Fibroblast of the conjunctiva (primary cell): ENCODE results near the gene PDE4D.

Experiments
- DNase-seq: peaks from one replicate; pipeline ENCODE4 v3.0.0-alpha.2; 2010; ENCODE audit warnings: low read depth

The PDE4D gene

DNA sequence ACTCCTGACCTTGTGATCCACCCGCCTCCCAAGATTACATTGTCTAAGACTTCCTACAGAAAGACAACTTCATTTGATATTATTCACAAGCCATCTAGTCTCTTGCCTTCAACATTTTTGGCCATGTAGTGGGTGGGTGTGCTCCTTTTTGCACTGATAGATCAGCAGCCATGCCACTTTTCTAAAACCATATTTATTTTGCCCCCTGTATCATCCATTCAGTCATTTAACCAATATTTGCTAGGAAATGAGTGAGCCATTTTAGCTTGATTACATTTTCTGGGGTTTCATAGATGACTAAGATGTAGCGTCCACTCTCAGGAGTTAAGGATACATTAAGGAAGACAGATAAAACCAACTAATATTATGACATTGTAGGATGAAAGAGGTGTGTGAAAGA, 755.0 kb downstream of the PDE4D start:
- no peak for DNase-seq

DNA sequence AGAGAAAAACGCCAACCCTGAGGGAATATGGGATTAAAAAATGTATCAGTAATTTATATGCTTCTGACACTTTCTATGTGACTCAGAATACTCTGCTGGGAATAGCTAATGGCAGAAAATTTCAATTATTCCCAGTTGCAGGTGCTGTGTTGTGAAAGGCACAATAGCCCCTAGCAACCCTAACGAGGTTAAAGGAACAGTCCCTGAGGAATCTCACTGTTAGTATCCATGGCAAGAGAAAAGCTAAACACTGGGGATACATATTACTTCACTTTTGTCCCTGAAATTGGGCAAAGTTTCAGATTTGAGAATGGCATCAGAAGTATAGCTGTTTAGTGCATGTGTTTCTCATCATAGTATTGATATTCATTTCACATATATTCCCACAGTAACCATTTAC, 755.7 kb downstream of the PDE4D start:
- DNase-seq: no peak

DNA sequence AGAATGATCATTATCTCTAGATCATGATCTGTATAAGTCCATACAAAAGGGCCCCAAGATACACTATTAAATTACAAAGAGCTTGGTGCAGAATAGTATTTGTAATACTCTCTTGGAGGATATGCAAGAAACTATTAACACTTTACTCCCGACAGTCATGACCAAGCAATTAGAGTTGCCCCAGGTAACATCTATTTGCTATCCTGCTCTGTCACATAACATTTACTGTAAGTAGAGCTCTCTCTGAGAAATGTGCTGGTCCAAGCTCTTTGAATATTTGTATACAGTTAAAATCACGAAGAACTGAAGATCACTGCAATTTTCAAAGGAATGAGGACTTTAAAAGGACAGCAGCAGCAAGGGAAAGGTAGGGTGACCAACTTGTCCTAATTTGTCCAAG, 757.0 kb downstream of the PDE4D start:
- DNase-seq: no peak

DNA sequence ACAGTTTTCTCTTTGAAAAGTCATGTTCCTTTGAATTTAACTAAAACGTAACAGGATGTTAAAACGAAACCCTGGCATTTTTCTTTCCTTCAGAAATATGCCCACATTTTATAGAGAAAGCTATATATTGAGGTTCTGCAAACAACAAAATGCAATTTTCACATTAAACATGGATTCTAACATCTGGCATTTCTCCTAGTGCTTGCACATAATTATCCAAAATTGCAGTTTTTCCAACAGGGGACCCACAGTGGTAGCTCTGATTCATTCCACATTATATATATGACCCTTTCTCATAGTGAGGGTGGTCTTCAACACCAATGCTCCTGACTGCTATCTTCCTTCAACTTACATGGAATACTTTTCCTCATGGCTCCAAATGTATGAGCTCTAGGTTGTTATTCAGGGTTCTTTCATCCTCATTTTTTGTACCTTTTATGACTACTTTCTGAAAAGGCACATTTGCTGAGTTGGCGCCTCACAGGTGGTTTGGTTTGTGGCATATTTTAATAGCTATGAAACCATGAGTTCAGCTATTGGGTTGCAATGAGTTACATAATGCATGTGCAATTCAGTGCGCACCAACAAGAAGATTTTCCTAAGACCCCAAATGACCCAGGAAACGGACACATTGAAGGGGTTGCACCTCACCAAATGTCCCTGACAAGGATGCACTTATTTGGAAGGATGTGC, 758.9 kb downstream of the PDE4D start:
- no peak for DNase-seq

DNA sequence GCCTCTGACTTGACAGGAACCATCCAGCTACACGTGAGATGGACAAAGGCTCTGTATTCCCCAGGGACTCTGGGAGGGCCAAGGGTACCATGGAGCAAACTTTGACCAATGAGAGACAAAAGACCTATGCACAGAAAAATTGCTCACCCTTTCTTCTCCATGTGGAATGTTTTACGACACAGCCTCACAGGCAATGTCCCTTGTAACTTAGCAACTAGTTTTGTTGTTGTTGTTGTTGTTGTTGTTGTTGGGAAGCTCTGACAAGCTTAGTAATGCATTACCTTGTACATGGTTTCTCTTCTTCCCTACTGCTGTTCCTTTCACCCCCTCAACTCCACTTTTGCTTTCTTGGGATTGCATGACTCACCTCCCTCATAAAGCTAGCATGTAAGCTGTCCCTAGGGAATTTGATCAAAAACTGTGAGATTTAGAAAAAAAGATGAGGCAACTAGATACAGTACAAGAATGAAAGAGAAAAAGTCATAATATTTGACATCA, 759.7 kb downstream of the PDE4D start:
- DNase-seq: peak; percentile 85

DNA sequence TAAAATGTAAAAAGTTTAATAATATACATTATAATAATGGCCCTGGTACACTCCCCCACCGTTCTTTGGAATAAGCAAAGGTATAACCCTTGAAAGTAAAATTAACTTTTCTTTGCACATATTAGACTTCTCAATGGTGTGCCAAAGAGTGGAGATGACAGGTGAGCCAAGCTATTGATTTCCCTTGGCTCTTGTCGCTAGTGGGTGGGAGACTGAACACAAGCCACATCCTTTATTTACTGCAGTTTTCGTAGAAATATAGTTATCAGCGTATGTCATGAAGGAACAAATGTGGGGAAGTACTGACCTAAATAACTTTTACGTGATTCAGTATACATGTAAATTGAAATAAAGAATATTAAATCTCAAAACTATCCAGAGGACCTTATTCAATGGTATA, 761.4 kb downstream of the PDE4D start:
- DNase-seq: no peak

DNA sequence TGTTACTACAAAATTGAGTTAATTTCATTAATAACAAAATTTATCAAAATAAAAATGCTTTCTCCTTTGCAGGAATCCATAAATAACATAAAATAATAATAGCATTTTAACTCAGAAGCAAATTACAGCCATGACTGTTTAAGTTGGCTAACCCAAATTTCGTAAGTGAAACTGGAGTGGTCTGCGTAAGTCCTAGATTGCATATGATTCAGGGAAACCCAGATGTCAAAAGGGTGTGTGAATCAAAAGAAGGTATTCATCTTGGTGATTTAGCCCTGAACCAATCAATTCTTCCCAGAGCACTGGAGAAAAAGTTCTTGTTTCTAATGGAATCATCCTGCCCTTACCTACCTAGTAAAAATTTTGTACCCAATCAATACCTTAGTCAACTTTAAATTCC, 763.1 kb downstream of the PDE4D start:
- no peak for DNase-seq

DNA sequence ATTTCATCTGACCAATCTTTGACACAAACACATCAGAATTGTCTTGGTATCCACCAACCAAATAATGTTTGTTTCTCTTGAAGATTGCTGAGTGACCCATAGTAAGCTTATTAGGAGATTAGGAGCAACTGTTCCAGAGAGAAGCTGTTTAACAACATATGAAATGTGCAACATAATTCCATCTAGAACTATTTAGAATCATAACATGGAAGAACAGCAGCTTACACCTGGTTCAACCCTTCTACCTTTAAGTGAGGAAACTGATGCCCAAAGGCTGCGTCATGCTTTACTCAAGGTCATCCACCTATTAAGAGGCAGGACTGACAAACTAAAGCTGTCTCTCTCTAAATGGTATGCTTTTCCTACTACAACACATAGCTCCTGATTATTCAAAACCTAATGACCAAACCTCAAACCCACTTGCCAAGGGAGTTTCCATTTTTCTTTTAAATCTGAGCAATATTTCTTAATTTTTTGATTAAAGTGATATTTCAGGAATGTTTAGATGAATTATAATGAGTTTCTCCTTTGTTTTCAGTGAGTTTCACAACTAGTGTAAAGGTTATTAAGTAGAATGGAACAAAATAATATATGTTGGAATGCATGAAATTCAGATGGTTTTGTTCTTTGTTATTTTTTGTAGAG, 764.8 kb downstream of the PDE4D start:
- no peak for DNase-seq

DNA sequence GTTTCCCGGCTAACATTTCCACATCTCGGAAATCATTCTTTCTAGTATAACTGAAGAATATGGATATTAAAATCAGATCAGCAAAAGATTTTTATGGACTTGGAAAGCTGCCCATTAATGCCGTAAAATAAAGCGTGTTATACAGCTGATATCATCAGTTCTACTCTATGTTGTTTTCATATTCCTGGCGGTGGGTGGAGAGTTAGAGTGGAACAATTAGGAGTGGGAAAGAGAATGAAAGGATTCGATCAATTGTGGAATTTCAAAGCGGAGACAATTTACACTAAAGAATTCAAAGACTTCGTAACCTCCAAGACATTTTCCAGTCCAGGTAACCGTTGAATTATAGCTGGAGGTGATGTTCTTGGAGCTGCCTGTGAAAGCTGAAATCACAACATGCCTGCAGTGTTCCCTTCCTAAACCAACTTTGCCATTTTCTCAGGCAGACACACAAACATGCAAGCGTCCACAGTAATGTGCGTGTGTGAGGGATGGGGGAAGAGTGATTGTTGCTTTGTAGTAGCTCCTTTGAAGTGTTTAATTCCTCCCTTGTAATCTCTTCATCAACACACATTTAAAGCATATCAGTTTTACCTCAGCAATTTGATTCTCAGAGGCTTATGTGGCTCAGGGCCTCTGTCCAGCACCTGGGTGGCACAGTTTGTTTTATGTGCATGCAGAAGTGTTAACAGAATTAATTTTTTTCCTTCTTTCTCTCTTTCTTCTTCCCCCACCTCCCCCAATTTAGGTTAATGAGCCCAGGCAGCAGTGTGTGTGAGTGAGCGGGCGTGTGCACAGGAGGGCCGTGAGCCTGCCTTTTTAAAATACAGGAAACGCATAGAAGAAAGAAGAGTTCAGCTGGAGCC, 766.6 kb downstream of the PDE4D start:
- DNase-seq: no peak

DNA sequence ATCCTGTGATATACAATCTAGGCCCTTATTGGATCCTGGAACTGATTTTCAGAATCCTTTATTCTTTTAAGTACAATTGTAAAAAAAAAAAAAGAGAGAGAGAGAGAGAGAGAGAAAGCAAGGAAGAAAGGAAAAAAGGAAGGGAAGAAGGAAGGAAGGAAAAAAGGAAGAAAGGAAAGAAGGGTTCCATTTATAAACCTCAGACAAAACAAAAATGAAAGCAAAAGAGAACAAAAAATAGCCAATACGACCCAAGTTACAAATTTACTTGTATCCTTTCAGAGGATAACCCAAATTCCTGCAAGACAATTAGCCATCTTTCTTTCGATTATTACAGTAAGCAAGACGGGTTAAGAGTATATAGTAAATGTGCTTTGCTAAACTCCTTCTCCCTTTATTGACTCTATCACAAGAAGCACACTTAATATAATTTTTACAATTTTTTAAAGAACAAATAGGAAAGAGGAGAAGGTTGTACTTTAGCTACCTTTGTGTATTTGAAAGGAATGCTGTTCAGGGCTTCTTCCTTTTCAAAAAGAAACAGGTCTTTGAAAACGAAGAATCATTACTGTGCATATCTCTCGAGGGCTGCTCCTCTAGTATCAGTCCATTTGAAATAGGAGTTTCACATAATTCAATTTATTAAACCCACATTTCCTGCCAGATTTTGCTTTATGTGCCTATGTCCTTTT, 767.4 kb downstream of the PDE4D start:
- DNase-seq: no peak

DNA sequence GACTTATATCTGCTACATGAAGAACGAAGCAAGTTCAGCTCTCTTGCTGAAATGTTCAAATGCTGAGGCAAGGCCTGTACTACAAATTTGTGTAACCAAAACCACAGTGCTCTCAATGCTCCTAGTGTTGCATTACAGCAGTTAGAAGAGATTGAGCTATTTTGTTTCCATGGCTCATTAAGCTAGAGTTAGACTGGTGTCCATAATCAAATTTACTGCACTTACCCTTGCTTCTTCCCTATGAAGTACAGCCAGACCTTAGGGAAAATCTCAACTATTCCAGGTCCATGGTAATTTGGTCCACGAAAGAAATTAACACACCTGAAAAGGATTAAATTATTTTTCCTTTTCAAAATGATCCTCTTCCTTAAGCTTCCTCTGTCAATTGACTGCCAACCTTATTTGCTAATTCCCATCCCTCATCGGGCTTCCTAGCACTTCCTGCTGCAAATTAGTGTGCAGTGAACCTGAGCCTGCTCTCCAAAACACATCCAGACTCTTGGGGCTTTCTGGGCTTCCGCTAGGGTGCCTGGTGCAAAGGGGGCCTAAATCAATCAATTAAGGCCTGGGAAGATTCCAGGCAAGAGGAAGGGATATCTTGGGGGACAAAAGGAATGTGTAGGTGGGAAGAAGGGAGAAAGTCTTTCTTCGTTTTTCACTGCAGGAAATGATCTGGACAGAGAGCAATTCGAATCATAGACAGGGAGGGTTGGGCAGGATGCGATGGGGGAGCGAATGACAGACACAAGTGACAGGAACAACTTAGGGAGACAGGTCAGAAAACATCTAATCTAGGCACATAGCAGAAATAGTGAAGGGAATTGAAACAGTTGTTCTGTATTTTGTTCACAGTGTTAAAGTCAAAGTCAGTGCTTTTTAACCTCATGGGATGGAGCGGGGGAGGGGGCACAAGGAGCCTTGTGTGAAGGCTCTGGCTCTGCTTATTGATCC, 768.2 kb downstream of the PDE4D start:
- no peak for DNase-seq

DNA sequence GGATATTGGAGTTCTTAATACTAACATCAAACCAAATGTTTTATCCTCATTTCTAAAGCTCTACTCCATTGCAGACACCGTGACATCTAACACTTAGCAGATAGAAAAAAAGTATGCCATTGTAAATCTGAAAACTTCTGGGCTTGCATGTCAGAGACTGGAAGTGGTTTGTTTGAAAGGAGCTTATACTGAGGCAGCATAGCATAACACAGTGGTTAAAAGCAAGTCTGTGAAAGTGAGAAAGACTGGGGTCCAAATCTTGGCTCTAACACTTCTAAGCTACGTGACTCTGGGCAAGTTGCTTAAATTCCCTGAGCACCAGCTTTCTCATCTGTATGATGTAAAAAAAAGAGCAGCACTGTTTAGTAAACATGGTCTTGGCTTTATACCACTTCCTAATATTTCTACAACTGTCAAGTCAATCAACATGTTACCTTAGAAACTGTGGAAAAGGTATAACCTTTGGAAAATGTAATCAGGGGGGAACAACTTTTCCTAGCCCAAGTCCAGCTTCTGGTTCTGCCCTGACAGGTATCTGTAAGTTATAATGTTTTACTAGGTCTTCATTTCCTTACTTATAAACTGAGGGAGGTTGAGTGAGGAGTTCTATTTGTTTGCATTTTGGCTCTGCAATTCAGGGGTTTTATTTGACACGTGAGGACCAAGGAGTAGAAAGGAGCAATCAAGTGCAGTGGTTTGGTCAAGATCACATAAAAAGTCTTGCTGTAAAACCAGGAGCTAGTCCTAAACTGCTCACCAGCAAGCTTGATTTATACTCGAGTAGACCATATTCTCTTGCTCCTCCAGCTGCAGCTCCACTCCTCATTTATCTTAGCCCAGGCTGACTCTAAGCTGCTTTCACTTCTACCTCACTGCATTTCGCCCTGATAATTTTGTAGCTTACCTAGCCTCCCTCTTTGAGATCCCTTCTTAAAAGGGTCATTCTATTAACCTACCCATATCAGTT, 769.6 kb downstream of the PDE4D start:
- DNase-seq: no peak

DNA sequence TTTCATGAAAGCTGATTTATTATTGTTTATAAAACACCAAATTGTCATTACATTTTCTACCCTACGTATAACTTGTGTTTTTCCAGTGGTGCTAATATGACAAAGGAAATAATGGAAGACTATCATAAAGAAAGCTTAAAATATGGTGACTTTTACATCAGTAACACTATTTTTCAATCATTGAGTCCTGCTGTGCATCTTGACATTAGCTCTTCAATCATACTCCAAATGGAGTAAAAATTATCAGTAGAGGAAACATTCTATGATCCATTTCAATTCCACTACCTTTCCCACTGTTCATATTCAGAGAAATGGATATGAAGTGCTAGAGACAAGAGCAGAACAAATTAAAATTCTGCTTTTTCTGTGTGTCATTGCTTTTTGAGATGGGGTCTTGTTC, 774.0 kb downstream of the PDE4D start:
- no peak for DNase-seq

DNA sequence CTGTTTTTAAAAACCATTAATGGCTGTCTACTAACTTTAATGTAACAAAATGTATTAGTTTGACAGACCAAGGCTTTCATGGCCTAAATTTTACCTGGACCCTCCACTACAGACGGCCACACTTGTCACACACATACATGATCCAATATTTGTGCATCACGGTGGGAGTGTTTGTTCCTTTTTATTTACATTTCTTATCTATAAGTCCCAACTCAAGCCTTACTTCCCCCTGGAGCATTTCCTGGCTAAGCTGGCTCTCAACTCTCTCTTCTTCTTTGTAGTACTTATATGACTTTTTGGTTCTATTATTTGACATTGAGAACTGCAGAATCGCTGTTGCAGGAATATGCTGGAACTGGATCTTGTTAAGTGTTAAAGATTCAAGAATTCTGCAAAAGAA, 776.2 kb downstream of the PDE4D start:
- DNase-seq: no peak

DNA sequence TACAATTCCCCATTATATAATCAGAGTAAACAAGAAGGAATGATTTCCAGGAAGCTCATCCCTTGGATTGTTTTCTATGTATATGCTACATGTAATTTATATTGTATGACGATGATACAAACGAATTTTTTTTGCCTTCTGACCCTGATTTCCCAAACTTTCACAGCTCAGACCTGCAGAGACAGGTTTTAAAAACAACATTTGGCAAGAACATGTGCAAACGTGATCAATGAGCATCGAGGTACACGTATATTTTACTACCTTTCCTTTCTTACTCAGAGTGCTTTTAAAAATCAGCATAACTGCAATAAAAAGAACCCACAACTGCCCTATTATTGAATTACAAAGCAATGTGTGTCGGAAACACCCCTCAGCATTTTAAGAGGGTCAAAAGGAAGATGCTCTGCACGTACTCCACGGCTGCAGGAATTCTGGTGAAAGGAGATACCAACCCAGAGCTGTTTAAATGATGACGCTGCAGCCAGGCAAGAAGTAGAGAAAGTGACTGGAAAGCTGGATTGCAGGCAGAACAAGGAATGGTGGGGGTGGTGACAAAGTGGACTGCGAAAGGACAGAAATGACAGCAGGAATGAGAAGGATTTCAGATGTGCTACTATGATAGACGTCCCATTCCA, 777.2 kb downstream of the PDE4D start:
- no peak for DNase-seq

DNA sequence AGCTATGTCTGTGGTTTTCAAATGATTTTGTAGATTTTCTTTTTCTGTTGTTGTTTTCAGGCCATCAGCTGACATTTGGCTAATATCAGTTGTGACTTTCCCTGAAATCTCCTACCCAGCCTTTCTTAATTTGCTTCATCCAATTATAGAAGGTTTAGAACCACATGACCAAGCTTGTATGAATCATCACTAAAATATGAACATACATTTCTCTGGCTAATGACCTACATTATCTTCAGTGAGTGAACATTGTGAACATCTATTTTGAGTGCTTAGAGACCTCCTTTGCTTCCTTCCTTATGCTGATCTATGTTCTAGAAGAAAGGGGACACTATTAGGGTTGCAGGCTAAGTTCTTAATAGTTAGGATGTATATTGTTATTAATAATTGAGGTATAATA, 778.2 kb downstream of the PDE4D start:
- no peak for DNase-seq

DNA sequence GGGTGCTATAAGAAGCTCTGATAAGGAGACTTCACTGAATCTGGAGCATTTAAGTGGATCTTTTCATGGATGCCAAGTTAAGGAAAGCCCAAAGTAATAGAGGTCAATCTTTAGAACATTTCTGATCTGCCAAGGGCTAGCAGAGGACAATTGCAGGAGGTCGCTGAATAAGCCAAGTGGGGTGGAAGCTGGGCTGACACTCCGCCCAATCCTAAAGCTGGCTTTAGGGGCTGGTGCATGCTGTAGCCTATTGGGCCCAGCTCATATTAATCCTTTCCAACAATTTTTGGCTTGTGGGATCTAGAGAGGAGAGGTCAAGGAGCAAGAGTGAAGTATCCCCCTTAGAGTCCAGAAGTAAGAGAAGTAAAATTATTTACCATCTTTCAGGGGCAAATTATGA, 784.1 kb downstream of the PDE4D start:
- DNase-seq: no peak

DNA sequence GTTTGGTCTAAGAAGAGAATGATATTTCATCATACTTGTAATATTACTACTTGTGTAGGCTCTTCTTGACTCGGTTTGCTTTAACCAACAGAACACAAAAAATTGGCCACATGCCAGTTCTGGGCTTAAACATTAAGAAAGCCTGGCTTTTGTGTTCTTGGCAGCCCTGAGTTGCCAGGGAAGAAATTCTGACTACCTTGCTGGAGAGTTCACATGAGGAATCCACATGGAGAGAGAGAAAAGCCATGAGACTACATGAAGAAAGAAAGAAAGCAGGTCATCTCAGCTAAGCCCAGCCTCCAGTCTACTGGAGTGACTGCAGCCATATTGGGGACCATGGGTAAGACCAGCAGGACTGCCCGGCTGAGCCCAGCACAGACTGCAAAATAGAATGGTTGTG, 785.8 kb downstream of the PDE4D start:
- peak; percentile 94 for DNase-seq

DNA sequence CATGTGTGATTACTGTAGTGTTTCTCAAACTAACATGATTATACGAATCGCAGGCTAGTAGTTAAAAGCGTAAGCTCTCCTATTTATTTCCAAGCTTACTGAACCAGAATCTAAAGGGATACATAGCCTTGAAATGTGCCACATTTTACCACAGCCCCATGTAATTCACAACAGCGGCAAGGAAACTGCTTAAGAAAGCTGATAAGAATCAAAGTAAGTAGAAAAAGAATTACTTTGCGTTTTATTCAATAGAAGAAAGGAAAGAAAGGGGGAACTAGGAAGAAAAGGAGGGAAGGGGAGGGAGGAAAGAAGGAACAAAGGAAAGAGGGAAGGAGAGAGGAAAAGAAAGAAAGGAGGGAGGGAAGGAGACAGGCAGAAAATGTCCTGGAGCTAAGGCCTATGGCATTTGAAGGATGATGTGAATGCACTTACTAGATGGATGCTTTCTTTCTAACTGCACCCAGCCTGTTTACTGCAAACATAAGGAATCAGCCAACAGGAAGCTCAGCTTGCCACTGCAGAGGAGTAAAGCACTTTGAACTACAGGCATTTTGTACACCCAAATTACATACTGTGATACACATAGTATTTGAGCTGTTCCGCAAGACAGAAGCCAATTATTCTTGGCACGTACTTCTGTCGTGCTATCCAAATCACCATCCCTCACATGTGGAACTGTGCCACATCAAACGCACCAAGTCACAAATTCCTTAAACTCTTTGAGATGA, 789.0 kb downstream of the PDE4D start:
- DNase-seq: no peak
